ENCODE measurements around the gene FOXP1.
"Not testable (repeated sequence)": the region's sequence is repeated elsewhere in the genome, so short reads cannot be mapped to it uniquely, and the experiment has no call there.

FOXP1 gene

DNA sequence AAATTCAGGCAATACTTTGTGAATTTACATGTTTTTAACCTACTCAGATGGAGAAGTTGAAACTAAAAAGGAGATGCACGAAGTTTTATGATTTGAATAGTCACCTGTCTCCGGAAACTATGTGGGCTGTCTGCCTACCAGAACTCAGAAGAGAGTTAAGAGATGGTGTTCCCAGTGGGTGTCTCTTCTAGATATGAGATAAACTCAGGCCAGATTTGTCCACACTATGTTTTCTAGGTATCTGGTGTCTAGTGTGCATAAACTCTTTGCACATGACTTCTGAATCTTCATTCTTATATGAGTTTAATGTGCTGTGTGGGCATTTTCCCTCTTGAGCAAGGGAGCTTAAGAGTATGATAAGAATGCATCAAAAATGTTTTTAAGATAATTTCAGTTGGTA, 222.8 kb downstream of the FOXP1 start:
- no peak for DNase-seq

DNA sequence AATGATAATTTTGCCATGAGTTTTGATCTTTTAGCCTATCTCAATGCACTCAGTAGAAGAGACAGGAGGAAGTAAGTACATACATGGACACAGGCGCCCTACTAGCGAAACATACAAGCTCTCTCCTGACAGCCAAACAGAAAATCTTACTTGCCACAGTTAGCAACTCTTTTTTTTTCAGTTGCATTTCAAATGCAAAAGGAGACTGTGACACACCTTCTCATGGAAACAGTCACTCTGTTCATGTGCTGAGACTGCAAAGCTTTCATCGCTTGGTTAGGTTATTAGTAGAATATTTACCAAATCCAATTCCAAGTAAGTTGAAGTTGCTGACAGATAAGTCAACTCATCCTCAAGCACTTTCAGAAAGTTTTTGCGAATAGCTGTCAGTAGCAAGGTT, 223.3 kb downstream of the FOXP1 start:
- DNase-seq = no peak

DNA sequence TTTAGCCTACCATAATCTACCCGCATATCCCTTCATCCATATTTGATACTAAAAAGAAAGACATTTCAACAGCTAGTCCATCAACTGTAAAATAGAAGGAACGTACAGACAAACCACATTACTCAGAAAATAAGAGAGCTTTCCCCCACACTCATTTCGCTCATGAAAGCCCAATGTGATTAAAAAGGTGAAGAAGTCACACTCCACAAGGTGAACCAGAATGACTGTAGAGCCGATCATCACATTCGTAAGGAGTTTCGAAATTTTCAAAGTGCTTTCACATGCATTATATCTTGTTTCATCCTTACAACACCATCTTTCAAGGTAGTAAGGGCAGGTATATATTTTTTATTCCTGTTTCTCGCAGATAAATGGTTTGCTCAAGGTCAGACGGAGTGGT, 225.3 kb downstream of the FOXP1 start:
- DNase-seq = no peak

DNA sequence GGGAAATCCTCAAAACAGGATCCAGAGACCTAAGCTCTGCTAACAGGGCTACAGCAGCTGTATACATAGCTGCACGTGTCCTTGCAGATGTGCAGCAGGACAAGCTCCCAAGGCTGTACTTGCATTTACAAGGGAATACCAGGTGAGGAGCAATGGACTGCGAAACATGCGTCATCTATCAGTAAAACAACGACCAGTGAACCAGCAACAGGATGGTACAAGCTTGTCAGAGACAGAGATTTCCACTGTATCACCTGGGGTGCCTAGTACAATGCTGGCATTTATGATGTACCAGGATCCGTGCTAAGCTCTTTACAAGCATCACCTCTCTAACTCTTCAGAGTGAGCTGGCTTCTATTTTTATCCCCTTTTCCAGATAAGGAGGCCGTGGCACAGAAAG, 227.3 kb downstream of the FOXP1 start:
- no peak for DNase-seq

DNA sequence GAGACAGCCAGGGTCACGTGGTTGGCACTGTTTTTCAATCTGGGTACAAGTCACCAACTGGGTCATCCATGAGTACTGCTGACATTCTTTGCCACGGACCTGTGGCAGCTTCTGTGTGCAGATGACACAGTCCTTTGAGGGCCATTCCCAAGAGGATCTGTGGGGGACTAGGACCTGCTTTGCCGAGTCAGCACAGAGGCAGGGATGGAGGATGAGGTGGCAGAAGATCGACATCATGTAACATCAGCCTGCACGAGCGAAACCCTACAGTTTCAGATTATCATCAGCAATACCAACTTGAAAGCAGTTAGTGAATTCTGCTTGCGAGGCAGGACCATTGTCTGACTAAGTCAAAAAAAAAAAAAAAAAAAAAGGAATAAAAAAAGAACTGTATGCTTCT, 227.7 kb downstream of the FOXP1 start:
- DNase-seq = no peak

DNA sequence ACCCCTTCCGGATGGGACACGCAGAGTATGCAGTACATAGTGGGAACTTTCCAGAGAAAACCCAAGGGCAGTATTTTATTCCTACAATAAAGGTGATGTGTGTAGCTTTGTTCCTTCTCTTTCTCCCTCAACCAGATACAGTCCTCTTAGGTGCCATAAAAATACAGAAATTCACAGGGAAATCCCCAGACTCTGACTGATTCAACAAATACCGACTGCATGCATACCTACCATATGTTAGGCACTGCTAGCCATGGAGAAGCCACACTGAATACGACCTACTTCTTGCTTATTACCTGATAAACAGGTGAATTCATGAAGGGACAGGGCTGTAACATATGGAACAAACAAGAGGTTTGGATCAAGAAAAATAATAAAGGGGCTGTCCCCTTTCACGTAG, 228.5 kb downstream of the FOXP1 start:
- DNase-seq = no peak

DNA sequence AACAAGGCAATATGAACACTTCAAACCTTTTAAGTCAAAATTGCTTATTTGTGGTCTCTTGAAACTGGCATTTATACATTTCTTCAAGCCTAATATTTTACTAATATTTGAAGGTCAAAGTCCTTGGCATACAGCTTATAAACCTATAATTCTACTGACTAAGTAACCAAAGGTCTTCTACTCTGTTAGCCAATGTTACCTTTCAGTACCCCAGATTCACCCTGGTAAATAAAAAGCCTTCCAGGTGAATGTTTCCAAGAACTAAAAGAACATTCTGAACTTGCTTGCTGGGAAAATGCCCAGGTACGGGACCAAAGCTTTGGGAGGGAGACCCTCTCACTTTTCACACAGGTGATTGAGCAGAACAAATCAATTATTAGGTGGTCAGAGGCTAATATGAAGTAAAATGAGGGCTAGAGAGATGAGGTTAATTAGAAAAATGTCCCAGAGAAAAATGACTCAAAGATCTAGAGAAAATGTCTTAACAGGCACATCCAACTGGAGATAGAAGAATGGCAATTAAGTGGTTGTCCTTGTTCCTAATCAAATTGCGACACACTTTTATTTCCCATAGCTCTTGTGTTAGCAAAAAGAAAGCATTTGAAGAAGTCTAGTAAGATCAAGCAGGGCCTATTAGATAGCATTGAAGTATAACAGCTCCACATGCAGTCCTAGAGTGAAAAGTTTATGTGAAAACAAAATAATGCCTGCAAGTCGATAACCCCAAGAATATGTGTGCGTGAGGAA, 232.0 kb downstream of the FOXP1 start:
- no peak for DNase-seq

DNA sequence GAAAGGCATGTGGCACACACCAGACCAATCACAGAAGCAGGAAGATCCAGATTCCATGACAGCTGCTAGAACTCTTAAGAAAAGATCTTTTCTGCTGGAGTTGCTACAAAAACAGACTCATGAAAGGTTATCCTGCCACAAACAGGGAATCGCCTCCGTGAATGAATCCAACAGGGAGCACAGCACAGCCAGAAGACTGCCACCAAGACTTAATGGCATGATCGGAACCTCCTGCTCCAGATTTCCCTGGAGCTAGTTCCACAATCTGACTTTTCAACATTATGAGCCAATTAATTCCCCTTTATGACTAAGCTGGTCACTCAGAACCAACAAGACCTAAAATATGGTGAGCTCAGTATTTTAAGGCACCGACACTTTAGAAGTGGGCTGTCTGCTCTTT, 232.5 kb downstream of the FOXP1 start:
- DNase-seq = no peak

DNA sequence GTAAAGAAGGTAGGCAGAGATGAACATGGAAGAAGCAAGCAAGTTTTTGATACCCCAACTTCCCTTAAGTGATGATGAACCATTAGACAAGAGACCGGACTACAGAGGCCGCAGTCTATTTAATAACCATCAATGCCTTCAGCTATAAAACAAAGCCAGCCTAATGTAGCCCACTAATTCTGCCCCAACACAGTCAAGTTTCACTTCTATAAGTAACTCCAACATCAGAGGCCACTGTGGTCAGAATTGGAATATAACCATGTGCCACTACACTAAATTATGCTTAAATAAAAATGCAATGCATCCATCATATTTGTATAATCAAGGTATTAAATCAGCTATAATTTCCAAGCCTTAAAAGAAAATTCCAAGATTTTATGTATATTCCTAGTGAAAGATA, 234.7 kb downstream of the FOXP1 start:
- DNase-seq = no peak

DNA sequence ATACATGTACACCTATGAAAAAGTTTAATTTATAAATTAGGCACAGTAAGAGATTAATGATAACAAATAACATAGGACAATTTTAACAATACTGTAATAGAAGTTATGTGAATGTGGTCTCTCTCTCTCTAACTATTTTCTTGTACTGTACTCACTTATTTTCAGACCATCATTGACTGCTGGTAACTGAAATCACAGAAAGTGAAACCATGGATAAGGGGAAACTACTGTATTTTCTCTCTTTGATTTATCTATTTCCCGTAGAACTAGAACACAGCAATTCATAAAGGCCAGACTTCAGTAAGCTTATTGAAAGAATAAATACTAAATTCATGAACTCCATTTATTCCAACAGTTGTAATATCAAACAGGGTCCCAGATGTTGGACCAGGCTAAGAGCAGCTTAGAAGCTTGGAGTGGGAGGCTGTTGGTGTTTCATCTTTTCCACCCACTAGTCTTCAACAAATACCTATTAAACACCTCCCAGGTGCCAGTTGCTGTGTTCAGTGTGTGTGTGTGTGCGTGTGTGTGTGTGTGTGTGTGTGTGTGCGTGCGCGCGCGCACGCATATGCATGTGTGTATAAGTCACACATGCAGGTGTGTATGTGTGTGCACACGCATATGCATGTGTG, 235.4 kb downstream of the FOXP1 start:
- no peak for DNase-seq

DNA sequence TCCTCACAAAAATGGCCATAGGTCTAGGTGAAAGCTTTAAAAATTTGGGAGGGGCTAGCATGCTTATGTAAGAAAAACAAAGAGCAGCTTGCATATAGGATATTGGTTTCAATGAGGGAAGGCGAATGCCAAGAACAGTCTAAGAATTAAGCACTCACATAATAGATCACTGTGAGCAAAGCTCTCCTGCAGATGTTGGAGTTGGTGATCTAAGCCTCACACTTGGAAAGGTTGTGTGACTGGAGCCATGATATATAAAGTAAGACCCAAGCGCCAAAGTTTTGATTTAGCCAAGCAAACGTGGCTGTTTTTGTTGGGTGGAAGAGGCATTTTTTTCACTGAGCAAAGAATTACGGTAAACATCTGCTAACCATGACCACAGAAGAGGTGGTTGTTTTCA, 237.5 kb downstream of the FOXP1 start:
- DNase-seq = no peak

DNA sequence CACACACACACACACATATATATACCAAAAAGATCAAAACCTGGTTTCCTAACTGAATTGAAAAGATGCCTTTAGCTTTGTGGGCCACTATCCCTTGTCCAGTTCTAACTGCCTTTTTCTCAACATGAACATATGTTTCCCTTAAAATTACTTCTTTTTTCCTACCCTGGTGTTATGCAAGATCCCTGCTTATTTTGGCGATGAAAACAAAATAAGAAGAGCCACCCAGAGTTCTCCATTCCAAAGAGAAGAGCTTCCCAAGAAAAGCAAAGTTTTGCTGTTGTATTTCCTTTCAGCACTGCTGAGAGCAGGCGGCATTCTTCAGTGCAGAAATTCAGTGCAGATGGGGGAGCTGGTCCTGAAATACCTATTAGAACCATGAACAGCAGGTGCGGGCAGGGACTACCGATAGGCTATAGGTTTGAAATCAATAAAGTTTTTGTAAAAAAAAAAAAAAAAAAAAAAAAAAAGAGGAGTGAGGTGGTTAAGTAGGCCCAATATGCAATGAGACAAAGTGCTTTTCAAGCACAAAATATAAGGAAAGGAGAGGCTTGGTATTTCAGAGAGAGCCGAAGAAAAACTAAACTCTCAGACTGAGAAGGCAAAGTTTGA, 238.0 kb downstream of the FOXP1 start:
- DNase-seq = no peak

DNA sequence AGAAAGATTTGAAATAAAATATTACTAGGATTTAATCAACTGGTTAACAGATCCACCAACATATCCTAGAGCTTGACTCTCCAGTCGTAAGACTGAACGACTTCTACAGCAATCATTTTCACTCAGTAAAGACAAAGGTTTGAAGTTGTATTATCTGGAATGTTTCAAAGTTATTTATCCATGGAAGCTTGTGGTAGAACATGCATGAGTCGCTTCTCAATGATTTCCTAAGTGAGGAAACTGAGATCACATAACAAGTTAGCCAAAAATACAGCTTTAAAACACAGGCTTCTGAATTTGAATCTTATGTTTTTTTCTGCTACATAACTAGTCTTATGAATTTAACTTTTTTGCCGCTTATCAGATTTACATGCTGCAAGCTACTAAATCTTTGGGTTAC, 241.8 kb downstream of the FOXP1 start:
- DNase-seq = no peak

DNA sequence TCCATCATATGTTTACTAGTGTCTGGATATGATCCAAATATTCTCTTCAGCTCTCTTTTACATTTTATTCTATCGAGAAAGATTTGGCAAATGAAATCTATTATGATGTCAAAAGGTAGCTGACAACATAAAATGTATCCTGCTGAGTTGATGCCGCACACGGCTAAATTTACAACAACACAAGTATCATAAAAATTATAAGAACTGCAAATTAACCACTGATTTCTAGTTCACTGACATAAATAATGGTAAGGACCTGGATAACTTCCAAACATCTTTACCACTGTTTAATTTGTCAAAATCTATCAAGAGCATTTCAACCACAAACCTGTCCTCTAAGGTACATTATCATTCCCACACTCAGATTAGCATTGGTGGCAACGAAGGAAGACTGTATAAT, 244.5 kb downstream of the FOXP1 start:
- DNase-seq = no peak

DNA sequence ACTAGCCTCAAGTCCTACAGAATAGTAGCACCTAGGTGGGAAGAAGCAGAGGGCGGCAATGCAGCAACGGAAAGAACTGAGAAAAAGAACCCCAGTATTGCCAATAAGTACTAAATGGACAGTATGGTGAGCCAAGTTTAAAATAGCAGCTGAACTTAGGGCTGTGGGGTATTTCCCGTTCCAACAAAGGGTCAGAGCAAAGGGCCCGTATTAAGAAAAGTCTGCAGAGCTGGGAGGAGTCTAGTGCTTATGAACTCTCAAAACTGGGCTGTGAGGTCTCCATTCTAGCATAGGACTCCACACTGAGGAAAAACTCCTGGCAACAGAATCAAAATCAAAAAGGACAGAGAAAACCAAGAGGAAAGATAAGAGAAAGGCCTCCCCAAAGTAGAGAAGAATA, 250.7 kb downstream of the FOXP1 start:
- no peak for DNase-seq

DNA sequence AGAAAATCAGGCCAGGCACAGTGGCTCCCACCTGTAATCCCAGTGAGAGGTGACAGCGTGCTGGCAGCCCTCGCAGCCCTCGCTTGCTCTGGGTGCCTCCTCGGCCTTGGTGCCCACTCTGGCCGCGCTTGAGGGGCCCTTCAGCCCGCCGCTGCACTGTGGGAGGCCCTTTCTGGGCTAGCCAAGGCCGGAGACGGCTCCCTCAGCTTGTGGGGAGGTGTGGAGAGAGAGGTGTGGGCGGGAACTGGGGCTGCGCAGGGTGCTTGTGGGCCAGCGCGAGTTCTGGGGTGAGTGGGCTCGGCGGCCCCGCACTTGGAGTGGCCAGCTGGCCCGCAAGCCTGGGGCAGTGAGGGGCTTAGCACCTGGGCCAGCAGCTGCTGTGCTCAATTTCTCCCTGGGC, 252.6 kb downstream of the FOXP1 start:
- DNase-seq = no peak

DNA sequence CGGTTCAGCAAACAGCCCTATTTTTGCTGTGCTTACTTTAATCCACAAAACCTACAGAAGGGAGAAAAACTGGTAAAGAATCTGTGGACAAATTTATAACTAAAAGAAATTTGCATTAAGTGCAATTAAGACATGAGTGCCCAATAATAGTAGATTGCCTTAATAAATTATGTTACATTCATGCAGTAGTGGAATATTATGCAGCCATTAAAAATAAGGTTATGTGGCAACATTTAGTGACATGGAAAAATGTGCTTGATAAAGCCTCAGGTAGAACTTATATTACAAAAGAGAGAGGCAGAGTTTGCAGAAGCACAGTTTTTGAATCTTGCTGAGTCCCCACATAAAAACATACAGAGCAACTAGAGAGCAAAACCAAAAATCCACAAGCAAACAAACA, 253.0 kb downstream of the FOXP1 start:
- DNase-seq = no peak

DNA sequence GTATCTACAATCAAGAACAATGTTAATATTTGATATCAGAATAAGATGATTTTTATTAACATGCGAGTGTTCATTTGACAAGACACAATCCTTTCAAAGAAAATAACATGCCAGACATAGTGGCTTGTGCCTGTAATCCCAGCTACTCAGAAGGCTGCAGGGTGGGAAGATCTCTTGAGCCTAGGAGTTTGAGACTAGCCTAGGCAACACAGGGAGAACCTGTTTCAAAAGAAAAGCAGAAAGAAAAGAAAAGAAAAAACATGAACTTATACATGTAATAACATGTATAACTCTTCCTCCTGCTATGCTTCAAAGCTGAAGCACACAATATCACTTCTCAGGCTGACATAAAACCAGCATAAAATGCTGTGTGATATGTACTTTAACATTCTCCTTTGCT, 253.7 kb downstream of the FOXP1 start:
- DNase-seq = no peak

DNA sequence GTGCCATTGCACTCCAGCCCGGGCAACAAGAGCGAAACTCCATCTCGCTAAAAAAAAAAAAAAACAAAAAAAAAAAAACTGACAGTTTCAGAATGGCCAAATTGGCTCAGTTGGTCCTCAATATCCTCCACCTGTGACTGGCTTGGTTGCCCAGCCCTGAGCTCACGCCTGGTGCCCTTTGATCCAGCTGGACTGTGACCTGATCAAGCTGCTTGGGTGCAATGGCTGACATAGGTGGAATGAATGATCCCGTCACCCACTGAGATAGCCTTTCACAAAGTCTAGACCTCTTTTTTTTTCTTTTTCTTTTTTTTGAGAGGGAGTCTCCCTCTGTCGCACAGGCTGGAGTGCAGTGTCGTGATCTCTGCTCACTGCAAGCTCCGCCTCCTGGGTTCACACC, 254.6 kb downstream of the FOXP1 start:
- no peak for DNase-seq

DNA sequence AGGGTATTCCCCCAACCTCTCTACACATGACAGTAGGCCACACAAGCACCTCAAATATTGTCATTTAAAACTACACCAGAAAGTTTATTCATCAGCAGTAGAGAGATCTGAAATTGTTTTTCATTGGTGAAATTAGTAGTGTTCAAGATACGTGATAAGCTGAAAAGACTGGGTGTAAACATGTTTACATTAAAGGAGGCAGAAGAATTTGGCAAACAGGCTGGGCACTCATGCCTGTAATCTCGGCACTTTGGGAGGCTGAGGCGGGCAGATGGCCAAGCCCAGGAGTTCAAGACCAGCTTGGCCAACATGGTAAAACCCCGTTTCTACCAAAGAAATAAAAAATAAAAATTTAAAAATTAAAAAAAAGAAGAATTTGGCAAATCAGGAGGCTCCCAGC, 255.6 kb downstream of the FOXP1 start:
- no peak for DNase-seq

DNA sequence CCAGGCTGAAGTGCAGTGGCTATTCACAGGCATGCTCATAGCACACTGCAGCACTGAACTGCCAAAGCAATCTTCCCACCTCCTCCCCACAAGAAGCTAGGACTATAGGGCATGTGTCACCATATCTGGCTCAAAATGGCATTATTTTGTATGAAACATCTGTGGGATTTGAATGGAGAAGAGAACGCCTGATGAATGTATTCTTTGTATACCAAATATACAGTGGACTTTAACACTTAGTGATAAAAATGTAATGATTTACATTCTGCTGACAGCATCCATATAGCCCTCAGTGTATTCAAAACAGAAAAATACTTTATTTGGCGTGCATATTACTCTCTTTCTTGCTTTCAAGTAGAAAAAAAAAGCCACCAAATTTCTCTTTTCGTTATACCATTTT, 257.8 kb downstream of the FOXP1 start:
- DNase-seq = no peak

DNA sequence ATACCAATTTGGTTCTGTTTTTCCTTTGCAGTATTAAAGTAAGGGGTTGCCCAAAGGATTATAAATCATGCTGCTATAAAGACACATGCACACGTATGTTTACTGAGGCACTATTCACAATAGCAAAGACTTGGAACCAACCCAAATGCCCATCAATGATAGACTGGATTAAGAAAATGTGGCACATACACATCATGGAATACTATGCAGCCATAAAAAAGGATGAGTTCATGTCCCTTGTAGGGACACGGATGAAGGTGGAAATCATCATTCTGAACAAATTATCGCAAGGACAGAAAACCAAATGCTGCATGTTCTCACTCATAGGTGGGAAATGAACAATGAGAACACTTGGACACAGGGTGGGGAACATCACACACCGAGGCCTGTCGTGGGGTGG, 259.3 kb downstream of the FOXP1 start:
- DNase-seq = not testable (repeated sequence)

DNA sequence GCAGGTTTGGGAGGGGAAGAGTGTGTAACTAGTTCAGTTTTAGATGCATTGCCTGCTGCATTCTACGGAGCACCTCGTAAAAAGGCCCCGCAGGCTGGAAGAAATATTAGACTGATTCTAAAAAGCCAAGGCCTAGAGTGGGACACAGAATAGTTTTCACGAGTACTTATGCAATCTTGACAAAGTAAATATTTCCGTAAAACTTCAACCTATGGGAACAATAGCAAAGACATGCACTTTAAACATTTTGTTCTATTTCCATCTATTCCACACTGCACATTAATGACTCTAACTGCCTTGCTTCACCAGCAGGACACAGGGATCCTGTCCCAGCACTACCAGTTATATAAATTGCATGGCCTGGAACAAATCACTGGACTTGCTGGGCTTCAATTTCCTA, 260.0 kb downstream of the FOXP1 start:
- no peak for DNase-seq

DNA sequence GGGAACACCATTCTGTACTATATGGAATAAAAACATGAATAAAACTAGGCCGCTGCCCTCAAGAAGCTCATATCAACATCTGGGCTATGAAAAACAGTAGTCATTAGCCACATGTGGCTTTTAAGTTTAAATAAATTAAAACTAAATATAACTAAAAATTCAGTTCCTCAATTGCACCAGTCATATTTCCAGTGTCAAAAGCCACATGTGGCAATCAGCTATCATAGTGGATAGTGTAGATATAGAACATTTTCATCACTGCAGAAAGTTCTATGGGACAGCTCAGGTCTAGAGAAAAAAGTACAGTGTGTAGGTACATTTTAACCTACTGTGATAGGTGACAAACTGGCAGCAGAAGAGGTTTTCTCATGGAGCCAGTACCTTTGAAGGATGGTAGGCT, 261.4 kb downstream of the FOXP1 start:
- no peak for DNase-seq

DNA sequence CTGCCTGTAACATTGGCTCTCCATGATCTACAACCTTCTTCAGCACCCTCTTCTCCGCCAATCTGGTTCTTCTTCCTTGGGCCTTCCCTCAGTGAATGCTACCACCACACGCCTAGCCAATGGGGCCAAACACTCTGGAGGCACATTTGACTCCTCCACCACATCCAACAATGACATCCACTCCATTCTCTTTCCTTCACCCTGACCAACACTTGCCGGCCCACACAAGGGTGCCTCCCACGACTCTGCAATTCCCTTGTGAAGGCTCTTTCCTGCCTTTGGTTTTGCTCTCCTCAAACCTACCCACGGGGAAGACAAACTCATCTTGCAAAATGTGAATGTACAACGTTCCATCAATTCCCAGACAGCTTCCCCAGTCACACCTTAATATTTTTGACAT, 263.8 kb downstream of the FOXP1 start:
- DNase-seq = no peak
